Trophoblast cell (in vitro differentiated cells and primary cell): ENCODE results near the gene C14orf180.

ENCODE experiments used
- DNase-seq, 2 donors: peaks; one replicate each; pipeline ENCODE4 v3.0.0-alpha.2; 2016
- H2AFZ ChIP-seq: 2 replicates; pipeline ENCODE4 v1.6.1; 2013; ENCODE audit warnings: low read length, moderate library complexity, mild to moderate bottlenecking; ENCODE audit not compliant: insufficient read depth, poor library complexity
- H2AK5ac ChIP-seq: 2 replicates; pipeline ENCODE4 v1.6.1; 2013; ENCODE audit warnings: mild to moderate bottlenecking, low read length
- H2BK120ac ChIP-seq: 2 replicates; pipeline ENCODE4 v1.6.1; 2013; ENCODE audit warnings: low read length, mild to moderate bottlenecking, moderate library complexity; ENCODE audit not compliant: insufficient read depth, poor library complexity
- H2BK12ac ChIP-seq: 2 replicates; pipeline ENCODE4 v1.6.1; 2013; ENCODE audit warnings: mild to moderate bottlenecking, low read length, moderate library complexity
- H2BK5ac ChIP-seq: 2 replicates; pipeline ENCODE4 v1.6.1; 2013; ENCODE audit warnings: low read length, low read depth, moderate library complexity, mild to moderate bottlenecking; ENCODE audit not compliant: poor library complexity
- H3K14ac ChIP-seq: 2 replicates; pipeline ENCODE4 v1.6.1; 2013; ENCODE audit warnings: mild to moderate bottlenecking, low read length
- H3K18ac ChIP-seq: 2 replicates; pipeline ENCODE4 v1.6.1; 2013; ENCODE audit warnings: mild to moderate bottlenecking, low read length
- H3K23ac ChIP-seq: 2 replicates; pipeline ENCODE4 v1.6.1; 2013; ENCODE audit warnings: low read length
- H3K27ac ChIP-seq: 2 replicates; pipeline ENCODE4 v1.5.1; 2013; ENCODE audit warnings: low read depth, mild to moderate bottlenecking, inconsistent platforms, low read length, moderate library complexity
- H3K27me3 ChIP-seq: 2 replicates; pipeline ENCODE4 v1.6.1; 2013; ENCODE audit warnings: inconsistent platforms, mild to moderate bottlenecking, low read length, moderate library complexity; ENCODE audit not compliant: insufficient read depth
- H3K36me3 ChIP-seq, 2 experiments: 1 replicate in 1 of 2; 2 replicates in 1 of 2; pipeline ENCODE4 v1.6.1; 2013; ENCODE audit warnings: low read length in 2 of 2, mild to moderate bottlenecking in 2 of 2, moderate library complexity in 1 of 2; ENCODE audit not compliant: insufficient read depth in 2 of 2, control insufficient read depth in 1 of 2
- H3K4ac ChIP-seq: 2 replicates; pipeline ENCODE4 v1.6.1; 2013; ENCODE audit warnings: low read depth, mild to moderate bottlenecking, low read length, moderate library complexity
- H3K4me1 ChIP-seq, 2 experiments: 1 replicate in 1 of 2; 2 replicates in 1 of 2; pipeline ENCODE4 v1.6.1; 2013; ENCODE audit warnings: low read length in 2 of 2, mild to moderate bottlenecking in 2 of 2, moderate library complexity in 1 of 2; ENCODE audit not compliant: insufficient read depth in 2 of 2, control insufficient read depth in 1 of 2
- H3K4me2 ChIP-seq: 2 replicates; pipeline ENCODE4 v1.6.1; 2013; ENCODE audit warnings: inconsistent platforms, mild to moderate bottlenecking, low read length, moderate library complexity
- H3K4me3 ChIP-seq: 2 replicates; pipeline ENCODE4 v1.5.1; 2013; ENCODE audit warnings: mild to moderate bottlenecking, low read depth, low read length, inconsistent platforms
- H3K79me1 ChIP-seq: one replicate; pipeline ENCODE4 v1.6.1; 2013; ENCODE audit warnings: low read length
- H3K79me2 ChIP-seq: 2 replicates; pipeline ENCODE4 v1.6.1; 2013; ENCODE audit warnings: low read length, mild to moderate bottlenecking; ENCODE audit not compliant: control insufficient read depth, insufficient read depth, poor library complexity
- H3K9ac ChIP-seq: 2 replicates; pipeline ENCODE4 v1.6.1; 2013; ENCODE audit warnings: mild to moderate bottlenecking, low read length
- H3K9me3 ChIP-seq: 2 replicates; pipeline ENCODE4 v1.6.1; 2013; ENCODE audit warnings: low read depth, mild to moderate bottlenecking, control low read depth, inconsistent platforms, low read length; ENCODE audit not compliant: insufficient read depth
- H4K12ac ChIP-seq: 2 replicates; pipeline ENCODE4 v1.6.1; 2013; ENCODE audit warnings: low read depth, mild to moderate bottlenecking, low read length, moderate library complexity
- H4K8ac ChIP-seq: 2 replicates; pipeline ENCODE4 v1.6.1; 2013; ENCODE audit warnings: low read depth, mild to moderate bottlenecking, low read length, moderate library complexity
- H4K91ac ChIP-seq: one replicate; pipeline ENCODE4 v1.6.1; 2013; ENCODE audit warnings: low read depth, mild to moderate bottlenecking, low read length, moderate library complexity
- WGBS: extraction: QIAGEN DNeasy Blood & Tissue Kit; methylation state at CpG from one replicate; pipeline ENCODE4 v1.1.7; 2013; ENCODE audit warnings: missing lambda C conversion rate; ENCODE audit not compliant: insufficient read length, insufficient coverage; ENCODE audit errors: extremely low coverage; 5-methylcytosine and 5-hydroxymethylcytosine counted together

The C14orf180 gene

DNA sequence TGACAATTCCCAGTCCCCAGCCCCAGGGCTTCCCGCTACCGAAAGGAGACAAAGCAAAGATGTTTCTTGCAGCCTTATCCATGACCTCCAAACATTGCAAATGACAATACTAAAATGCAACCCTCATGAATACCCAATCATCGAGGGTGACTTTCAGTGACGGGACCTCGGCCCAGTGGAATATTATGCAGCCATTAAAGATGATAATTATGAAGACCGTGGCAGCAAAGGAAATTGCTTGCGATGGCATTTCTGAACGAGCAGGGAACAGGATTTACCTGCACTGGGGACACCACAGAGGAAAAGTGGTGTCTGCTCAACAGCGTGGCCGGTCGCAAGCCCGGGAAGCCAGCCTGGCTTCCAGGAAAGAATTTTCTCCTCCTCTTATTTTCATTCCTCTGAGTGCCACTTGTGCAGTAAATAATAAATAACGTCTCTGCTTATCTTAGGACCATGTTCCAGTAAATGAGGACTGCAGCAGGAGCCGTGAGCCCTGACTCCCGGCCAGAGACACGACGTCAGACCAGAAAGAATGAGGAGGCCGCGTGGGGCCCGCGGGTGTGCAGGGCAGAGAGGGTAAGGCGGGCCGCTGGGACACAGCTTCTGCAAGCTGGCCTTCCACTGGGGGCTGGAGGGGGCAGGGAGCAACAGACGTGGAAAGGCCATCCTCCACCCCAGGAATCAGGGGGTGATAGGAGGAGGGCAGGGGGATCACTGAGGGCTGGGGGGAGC, 6.6 kb downstream of the C14orf180 start:
- H3K4me1 ChIP-seq, result peaks cover 13 to 28% of the 10 kb centered on the region in 2 experiments
- H2AK5ac ChIP-seq, result no peak overlapping the region
- no peak overlapping the region for H4K8ac ChIP-seq
- H2AFZ ChIP-seq, result no peak overlapping the region
- no peak overlapping the region for H3K27ac ChIP-seq
- H2BK120ac ChIP-seq, result no peak overlapping the region
- no peak overlapping the region for H3K23ac ChIP-seq
- H2BK12ac ChIP-seq, result no peak overlapping the region
- no peak overlapping the region for H4K12ac ChIP-seq
- H3K4me3 ChIP-seq, result no peak overlapping the region
- H3K79me1 ChIP-seq, result no peaks in the 10 kb centered on the region
- no peak overlapping the region for H3K4ac ChIP-seq
- no peak overlapping the region for H3K18ac ChIP-seq
- no peaks in the 10 kb centered on the region for H3K27me3 ChIP-seq
- no peak overlapping the region for H3K9ac ChIP-seq
- no peaks in the 10 kb centered on the region for H3K36me3 ChIP-seq
- H3K14ac ChIP-seq, result no peak overlapping the region
- no peak overlapping the region for H4K91ac ChIP-seq
- H2BK5ac ChIP-seq, result no peak overlapping the region
- no peak overlapping the region for H3K4me2 ChIP-seq
- WGBS, result no CpG with 5 or more reads among the region's 24 CpGs
- H3K79me2 ChIP-seq, result no peaks in the 10 kb centered on the region
- DNase-seq, result peak; percentile 24 to 72
- H3K9me3 ChIP-seq, result peaks cover 9% of the 10 kb centered on the region

DNA sequence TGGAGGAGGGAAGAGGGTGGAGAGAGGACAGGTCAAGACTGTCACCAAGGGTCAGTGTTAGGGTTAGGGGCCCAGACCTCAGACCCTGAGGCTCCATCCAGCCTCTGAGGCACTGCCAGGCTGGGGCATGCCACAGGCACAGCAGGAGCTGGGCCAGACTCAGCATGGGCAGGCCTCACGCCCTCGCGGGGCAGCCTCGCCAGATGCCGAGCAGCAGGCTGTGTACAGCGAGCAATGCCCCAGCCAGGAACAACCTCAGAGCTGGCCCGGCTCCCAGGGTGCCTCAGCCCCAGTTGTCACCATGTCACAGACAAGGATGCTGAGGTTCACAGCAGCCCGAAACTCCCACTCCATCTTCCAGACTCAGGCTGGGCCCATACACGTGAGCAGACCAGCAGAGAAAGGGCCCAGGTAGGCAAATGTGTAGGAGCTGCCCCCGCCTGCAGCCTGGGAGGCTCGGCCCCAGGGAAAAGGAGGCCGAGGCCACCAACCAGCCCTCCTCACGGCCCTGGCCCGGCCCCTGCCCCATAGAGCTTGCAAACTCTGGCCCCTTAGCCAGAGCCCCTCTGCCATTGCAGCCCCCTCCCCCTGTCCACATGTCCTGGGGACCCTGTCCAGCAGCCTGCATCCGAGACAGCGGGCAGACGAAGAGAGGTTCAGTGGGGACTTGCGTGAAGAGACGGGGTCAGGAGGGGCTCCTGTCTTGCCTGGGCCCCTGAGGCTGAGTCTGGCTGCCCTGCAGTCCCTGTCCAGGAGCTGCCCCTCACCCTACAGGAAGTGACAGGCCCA, 7.5 kb downstream of the C14orf180 start:
- H2AFZ ChIP-seq, result no peak overlapping the region
- no peak overlapping the region for H2BK12ac ChIP-seq
- H3K18ac ChIP-seq, result no peak overlapping the region
- no CpG with 5 or more reads among the region's 19 CpGs for WGBS
- H3K4me1 ChIP-seq, result peaks cover 13 to 24% of the 10 kb centered on the region in 2 experiments
- no peak overlapping the region for H2BK5ac ChIP-seq
- H3K79me2 ChIP-seq, result no peaks in the 10 kb centered on the region
- no peak overlapping the region for H4K8ac ChIP-seq
- H3K79me1 ChIP-seq, result no peaks in the 10 kb centered on the region
- H3K4ac ChIP-seq, result no peak overlapping the region
- H3K9me3 ChIP-seq, result peaks cover 9% of the 10 kb centered on the region
- H3K14ac ChIP-seq, result no peak overlapping the region
- no peak overlapping the region for H3K23ac ChIP-seq
- no peak overlapping the region for H2AK5ac ChIP-seq
- no peak overlapping the region for H3K27ac ChIP-seq
- no peak overlapping the region for H3K4me3 ChIP-seq
- peak in 1 of 2 donors; percentile 12 for DNase-seq
- no peaks in the 10 kb centered on the region for H3K27me3 ChIP-seq
- H2BK120ac ChIP-seq, result no peak overlapping the region
- no peaks in the 10 kb centered on the region for H3K36me3 ChIP-seq
- no peak overlapping the region for H4K12ac ChIP-seq
- no peak overlapping the region for H4K91ac ChIP-seq
- no peak overlapping the region for H3K9ac ChIP-seq
- H3K4me2 ChIP-seq, result no peak overlapping the region

DNA sequence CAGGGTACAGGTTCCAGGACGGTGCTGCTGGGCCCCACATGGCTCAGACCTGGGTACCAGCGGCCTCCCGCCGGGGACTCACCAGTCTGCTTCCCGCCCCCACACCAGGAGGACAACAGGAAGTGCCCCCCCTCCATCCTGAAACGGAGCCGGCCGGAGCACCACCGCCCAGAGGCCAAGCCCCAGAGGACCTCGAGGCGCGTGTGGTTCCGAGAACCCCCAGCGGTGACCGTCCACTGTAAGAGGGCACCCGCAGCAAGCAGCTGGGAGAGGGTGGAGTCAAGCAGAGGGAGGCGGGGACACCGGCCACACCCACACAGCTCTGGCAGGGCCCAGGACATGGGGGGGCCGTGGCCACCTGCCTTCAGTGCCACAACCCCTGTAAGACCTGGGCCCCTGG, 8.1 kb downstream of the C14orf180 start:
- Histone ChIP-seq H2BK120ac (no peak overlapping the region), H2BK12ac (no peak overlapping the region), H2AK5ac (no peak overlapping the region), H3K9ac (no peak overlapping the region), H3K18ac (no peak overlapping the region), H2AFZ (no peak overlapping the region), H3K23ac (no peak overlapping the region), H3K79me2 (no peaks in the 10 kb centered on the region), H3K4me1 (peaks cover 10 to 18% of the 10 kb centered on the region in 2 experiments), H4K8ac (no peak overlapping the region), H3K36me3 (no peaks in the 10 kb centered on the region), H3K14ac (no peak overlapping the region), H2BK5ac (no peak overlapping the region), H4K91ac (no peak overlapping the region), H3K4ac (no peak overlapping the region), H4K12ac (no peak overlapping the region), H3K79me1 (no peaks in the 10 kb centered on the region), H3K27ac (no peak overlapping the region), H3K4me2 (no peak overlapping the region), H3K4me3 (no peak overlapping the region), H3K27me3 (no peaks in the 10 kb centered on the region), H3K9me3 (peaks cover 11% of the 10 kb centered on the region)
- DNase-seq, result peak; percentile 37 to 59
- WGBS, result no CpG with 5 or more reads among the region's 19 CpGs

DNA sequence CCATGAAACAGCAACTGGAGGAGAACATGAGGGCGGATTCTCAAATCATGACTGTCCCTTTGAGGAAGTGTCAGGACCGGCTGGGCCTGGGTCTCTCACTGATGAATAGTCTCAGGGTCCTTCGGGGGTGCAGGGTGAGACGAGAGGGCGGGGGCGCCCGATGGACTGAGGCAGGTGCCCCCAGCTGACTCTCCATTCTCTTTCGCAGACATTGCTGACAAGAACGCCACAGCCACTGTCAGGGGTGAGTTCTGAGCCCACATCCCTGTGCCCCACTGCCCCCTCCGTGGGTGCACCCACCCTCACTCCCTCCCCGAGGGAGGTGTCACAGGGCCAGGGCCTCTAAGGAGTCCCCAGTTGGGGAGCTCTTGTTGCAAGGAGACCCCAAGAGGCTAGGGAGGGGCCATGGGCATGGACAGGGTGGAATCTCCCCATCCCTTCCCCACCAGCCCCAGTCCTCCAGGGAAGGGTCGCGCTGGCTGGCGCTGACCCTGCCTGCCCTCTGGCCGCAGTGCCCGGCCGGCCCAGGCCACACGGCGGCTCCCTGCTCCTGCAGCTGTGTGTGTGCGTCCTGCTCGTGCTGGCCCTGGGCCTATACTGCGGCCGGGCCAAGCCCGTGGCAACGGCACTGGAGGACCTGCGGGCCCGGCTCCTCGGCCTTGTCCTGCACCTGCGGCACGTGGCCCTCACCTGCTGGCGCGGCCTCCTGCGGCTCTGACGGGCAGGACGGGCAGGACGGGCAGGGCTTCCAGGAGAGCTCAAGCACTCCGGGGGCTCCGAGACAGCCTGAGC, 8.7 kb downstream of the C14orf180 start:
- H3K23ac ChIP-seq, result no peak overlapping the region
- H4K91ac ChIP-seq, result no peak overlapping the region
- H3K27ac ChIP-seq, result no peak overlapping the region
- H4K12ac ChIP-seq, result no peak overlapping the region
- no peaks in the 10 kb centered on the region for H3K79me2 ChIP-seq
- no peak overlapping the region for H3K4ac ChIP-seq
- H2AK5ac ChIP-seq, result no peak overlapping the region
- H2AFZ ChIP-seq, result no peak overlapping the region
- no peaks in the 10 kb centered on the region for H3K79me1 ChIP-seq
- H4K8ac ChIP-seq, result no peak overlapping the region
- no CpG with 5 or more reads among the region's 38 CpGs for WGBS
- peaks cover 4 to 12% of the 10 kb centered on the region in 2 experiments for H3K4me1 ChIP-seq
- DNase-seq, result peak; percentile 25 to 58
- H3K18ac ChIP-seq, result no peak overlapping the region
- peaks cover 11% of the 10 kb centered on the region for H3K9me3 ChIP-seq
- no peak overlapping the region for H2BK120ac ChIP-seq
- H3K4me2 ChIP-seq, result no peak overlapping the region
- no peak overlapping the region for H3K4me3 ChIP-seq
- H2BK5ac ChIP-seq, result no peak overlapping the region
- no peaks in the 10 kb centered on the region for H3K27me3 ChIP-seq
- H3K9ac ChIP-seq, result no peak overlapping the region
- no peak overlapping the region for H3K14ac ChIP-seq
- no peaks in the 10 kb centered on the region for H3K36me3 ChIP-seq
- H2BK12ac ChIP-seq, result no peak overlapping the region
